Mucosa of rectum (tissue), 2 donors: ENCODE data around the gene CDC42BPB.

Experiments
- H3K27ac ChIP-seq, 2 donors: one replicate each; pipeline ENCODE4 v1.7.0; 2013; ENCODE audit warnings: inconsistent platforms in 2 of 2, low read depth in 2 of 2, low read length in 2 of 2
- H3K27me3 ChIP-seq, 2 donors: one replicate each; pipeline ENCODE4 v1.7.0; 2013; ENCODE audit warnings: low read length in 2 of 2; ENCODE audit not compliant: control insufficient read depth in 2 of 2, insufficient read depth in 2 of 2
- H3K36me3 ChIP-seq, 2 donors: one replicate each; pipeline ENCODE4 v1.7.0; 2013; ENCODE audit warnings: low read length in 2 of 2; ENCODE audit not compliant: control insufficient read depth in 2 of 2, insufficient read depth in 2 of 2
- H3K4me1 ChIP-seq, 2 donors: one replicate each; pipeline ENCODE4 v1.7.0; 2013; ENCODE audit warnings: low read length in 2 of 2, mild to moderate bottlenecking in 1 of 2; ENCODE audit not compliant: control insufficient read depth in 2 of 2, insufficient read depth in 2 of 2
- H3K4me3 ChIP-seq, 2 donors: one replicate each; pipeline ENCODE4 v1.7.0; 2013; ENCODE audit warnings: low read length in 2 of 2
- H3K9ac ChIP-seq, 2 donors: one replicate each; pipeline ENCODE4 v1.7.0; 2013; ENCODE audit warnings: low read length in 2 of 2, low read depth in 1 of 2, mild to moderate bottlenecking in 1 of 2
- H3K9me3 ChIP-seq, 2 donors: one replicate each; pipeline ENCODE4 v1.7.0; 2013; ENCODE audit warnings: low read length in 2 of 2; ENCODE audit not compliant: control insufficient read depth in 2 of 2
- donor health status: healthy.
- donor health status: Normal muscosa, but diverticular disease.

CDC42BPB gene

DNA sequence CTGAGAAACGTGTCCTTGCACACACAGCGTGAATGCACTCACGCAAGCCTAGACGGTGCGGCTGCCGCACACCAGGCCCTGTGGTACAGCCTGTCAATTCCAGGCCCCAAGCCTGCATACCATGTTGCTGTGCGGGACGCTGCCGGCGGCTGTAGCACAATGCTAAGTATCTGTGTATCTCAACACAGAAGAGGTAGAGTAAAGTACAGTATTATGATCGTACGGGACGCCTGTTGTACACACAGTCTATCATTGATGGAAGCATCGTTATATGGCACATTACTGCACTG, 89.9 kb downstream of the CDC42BPB start:
- Histone ChIP-seq H3K4me1 (no peaks in the 10 kb centered on the region), H3K4me3 (no peak overlapping the region), H3K27me3 (no peaks in the 10 kb centered on the region), H3K36me3 (peaks cover 65 to 74% of the 10 kb centered on the region in 2 donors), H3K9me3 (no peaks in the 10 kb centered on the region), H3K27ac (no peak overlapping the region), H3K9ac (no peak overlapping the region)

- Histone ChIP-seq H3K4me1 (no peaks in the 10 kb centered on the region), H3K4me3 (no peak overlapping the region), H3K27ac (no peak overlapping the region), H3K9ac (no peak overlapping the region), H3K36me3 (peaks cover 69 to 76% of the 10 kb centered on the region in 2 donors), H3K9me3 (no peaks in the 10 kb centered on the region), H3K27me3 (no peaks in the 10 kb centered on the region)
These were observed 90.5 kb downstream of the CDC42BPB start for GRCh38 chr14:102966681-102967505.

DNA sequence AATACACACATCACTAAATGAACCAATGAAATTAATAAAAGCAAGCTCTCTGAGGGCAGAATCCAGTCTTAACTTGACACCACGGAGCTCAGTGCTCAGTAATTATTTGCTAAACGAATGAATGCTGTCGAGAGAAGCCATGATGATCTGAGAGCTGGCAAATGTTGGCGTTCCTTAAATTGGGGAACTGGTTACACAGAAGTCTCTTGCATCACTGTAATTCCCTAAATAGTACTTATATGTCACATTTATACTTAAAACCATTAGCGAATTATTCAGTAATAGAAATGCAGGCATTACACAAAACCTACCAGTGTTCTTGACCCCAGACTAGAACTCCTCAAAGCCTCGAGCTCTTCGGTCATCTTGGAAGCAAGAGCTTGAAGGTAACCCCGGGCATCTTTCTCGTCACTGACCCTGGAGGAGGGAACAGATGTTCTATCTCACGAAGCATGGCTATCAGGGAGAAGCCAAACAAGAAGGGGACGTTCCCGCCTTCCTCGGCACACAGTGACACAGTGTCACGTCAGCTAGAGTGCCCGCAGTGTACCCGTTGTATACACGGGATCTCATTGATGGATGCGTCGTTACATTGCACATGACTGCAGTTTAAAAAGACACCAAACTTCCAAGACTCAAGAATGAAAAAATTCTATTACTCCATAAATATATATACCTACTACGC, 91.2 kb downstream of the CDC42BPB start:
- Histone ChIP-seq H3K27ac (no peak overlapping the region), H3K36me3 (peaks cover 62 to 71% of the 10 kb centered on the region in 2 donors)

DNA sequence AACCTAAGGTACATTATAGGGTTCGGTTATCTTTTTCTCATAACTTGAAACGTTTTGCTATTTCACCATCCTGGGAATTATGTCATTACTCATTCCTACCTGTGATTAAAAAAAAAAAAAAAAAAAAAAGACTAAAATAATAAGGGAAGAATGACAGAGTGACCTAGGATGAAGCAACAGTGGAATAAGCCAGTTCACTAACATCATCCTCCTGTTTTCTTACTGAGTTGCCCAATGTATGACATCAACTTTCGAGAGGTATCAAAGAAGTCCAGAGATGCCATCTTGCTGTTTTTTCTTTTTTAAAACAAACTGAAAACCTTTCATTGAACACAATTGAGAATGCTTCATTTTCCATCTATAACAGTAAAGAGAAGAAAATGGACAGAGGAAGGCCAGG, 92.1 kb downstream of the CDC42BPB start:
- Histone ChIP-seq H3K36me3 (peaks cover 54 to 70% of the 10 kb centered on the region in 2 donors), H3K27ac (no peak overlapping the region), H3K9me3 (no peaks in the 10 kb centered on the region), H3K27me3 (no peaks in the 10 kb centered on the region), H3K4me3 (no peak overlapping the region), H3K9ac (no peak overlapping the region), H3K4me1 (no peaks in the 10 kb centered on the region)

More for the DNA sequence above, 91.2 kb downstream of the CDC42BPB start:
- Histone ChIP-seq H3K27me3 (no peaks in the 10 kb centered on the region), H3K4me1 (no peaks in the 10 kb centered on the region), H3K9ac (no peak overlapping the region), H3K4me3 (no peak overlapping the region), H3K9me3 (no peaks in the 10 kb centered on the region)

GRCh38 chr14:102964152-102964730, 93.1 kb downstream of the CDC42BPB start:
- Histone ChIP-seq H3K4me3 (no peak overlapping the region), H3K27me3 (no peaks in the 10 kb centered on the region), H3K4me1 (no peaks in the 10 kb centered on the region), H3K9ac (no peak overlapping the region), H3K9me3 (no peaks in the 10 kb centered on the region), H3K27ac (no peak overlapping the region), H3K36me3 (peaks cover 48 to 65% of the 10 kb centered on the region in 2 donors)

GRCh38 chr14:102962111-102962627, 95.2 kb downstream of the CDC42BPB start:
- Histone ChIP-seq H3K4me1 (no peaks in the 10 kb centered on the region), H3K27me3 (no peaks in the 10 kb centered on the region), H3K9me3 (no peaks in the 10 kb centered on the region), H3K4me3 (no peak overlapping the region), H3K36me3 (peaks cover 50 to 66% of the 10 kb centered on the region in 2 donors), H3K9ac (no peak overlapping the region), H3K27ac (no peak overlapping the region)

DNA sequence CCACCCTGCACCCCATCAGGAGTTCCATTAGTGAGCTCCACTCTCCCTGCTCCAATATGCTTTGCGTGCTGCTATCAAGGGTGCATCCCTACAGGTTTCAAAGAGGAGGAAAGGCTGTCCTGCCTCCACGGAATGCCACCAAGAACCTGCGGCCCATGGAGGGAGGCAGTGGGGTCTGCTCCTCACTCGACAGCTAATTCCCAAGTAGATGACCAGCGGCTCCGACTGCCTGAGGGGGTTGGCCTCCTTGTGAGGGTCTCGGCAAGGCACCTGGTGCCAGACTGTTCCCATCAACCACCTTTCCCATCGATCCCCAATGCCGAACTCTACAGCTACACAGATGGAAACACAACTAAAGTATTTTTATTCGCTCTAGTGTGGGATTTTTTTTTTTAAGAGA, 98.9 kb downstream of the CDC42BPB start:
- H3K27ac ChIP-seq, result no peak overlapping the region
- H3K9me3 ChIP-seq, result no peaks in the 10 kb centered on the region
- no peak overlapping the region for H3K9ac ChIP-seq
- peaks cover 49 to 59% of the 10 kb centered on the region in 2 donors for H3K36me3 ChIP-seq
- H3K4me3 ChIP-seq, result no peak overlapping the region
- H3K27me3 ChIP-seq, result no peaks in the 10 kb centered on the region
- no peaks in the 10 kb centered on the region for H3K4me1 ChIP-seq

GRCh38 chr14:102957222-102957621, 100.1 kb downstream of the CDC42BPB start:
- Histone ChIP-seq H3K27me3 (no peaks in the 10 kb centered on the region), H3K27ac (no peak overlapping the region), H3K4me1 (no peaks in the 10 kb centered on the region), H3K9me3 (no peaks in the 10 kb centered on the region), H3K9ac (no peak overlapping the region), H3K36me3 (peaks cover 54 to 63% of the 10 kb centered on the region in 2 donors), H3K4me3 (no peak overlapping the region)

DNA sequence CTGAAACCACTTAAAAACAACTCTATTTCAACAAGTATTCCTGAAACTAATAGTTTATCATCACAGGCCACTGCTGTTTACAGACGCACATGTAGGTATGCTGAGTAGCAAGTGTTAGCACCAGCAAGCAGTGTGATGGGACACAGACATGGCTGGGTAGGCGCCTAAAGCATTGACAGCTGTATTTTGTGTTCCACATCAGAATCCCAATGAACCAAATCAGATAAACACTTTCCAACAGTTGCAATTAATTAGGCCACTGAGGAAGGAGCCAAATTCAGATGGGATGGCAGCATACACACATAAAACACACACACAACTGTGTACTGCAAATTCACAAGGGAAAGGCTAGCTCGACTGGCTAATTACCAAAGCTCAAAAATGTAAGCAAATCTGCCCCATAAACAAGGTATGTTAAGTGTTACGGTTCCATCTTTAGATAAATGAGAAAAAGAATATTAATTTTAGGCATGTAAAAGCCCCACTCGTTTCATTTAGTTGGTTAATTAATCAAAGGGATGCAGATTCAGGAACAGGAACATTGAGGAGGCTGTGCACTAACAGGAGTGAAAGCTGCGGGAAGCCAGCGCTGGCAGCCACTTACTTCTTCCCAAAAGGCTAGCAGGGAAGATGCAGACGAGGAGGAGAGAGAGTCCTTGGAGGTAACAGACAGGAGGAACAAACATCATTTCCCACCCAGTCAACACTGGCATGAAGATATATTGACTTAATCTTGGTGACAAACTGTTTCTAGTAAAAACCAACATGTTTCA, 101.5 kb downstream of the CDC42BPB start:
- H3K9me3 ChIP-seq, result no peaks in the 10 kb centered on the region
- no peak overlapping the region for H3K4me3 ChIP-seq
- H3K9ac ChIP-seq, result no peak overlapping the region
- H3K4me1 ChIP-seq, result no peaks in the 10 kb centered on the region
- H3K27ac ChIP-seq, result no peak overlapping the region
- H3K27me3 ChIP-seq, result no peaks in the 10 kb centered on the region
- H3K36me3 ChIP-seq, result peaks cover 64 to 65% of the 10 kb centered on the region in 2 donors
